GM23338 (cell line): Measurements from ENCODE around the gene TAF1L. TPM values are rescaled to one million over a fixed set of nuclear protein-coding genes. Genes with fewer than 3 reads are reported as not detected.
"Not testable (repeated sequence)": the region's sequence is repeated elsewhere in the genome, so short reads cannot be mapped to it uniquely, and the experiment has no call there.

Source experiments
- ATAC-seq: fragments of 200-7000 bp; cut with Tn5 transposase; 3 replicates; pipeline ENCODE4 v1.9.1; 2020
- DNase-seq: peaks from one replicate; pipeline ENCODE4 v3.0.0-alpha.2; 2015; ENCODE audit warnings: low spot score
- H2AFZ ChIP-seq: fragments of 200-600 bp; sonication (generic); 2 replicates; pipeline ENCODE4 v1.8.0; 2016; ENCODE audit warnings: antibody characterized with exemption, mild to moderate bottlenecking, moderate library complexity
- H3F3A ChIP-seq: fragments of 200-600 bp; sonication (generic); replicated peaks from 2 replicates; pipeline ENCODE4 v1.8.0; 2017; ENCODE audit warnings: antibody characterized with exemption, mixed run types, low read depth
- H3K27ac ChIP-seq: fragments of 200-600 bp; sonication (generic); 2 replicates; pipeline ENCODE4 v1.6.1; 2016; ENCODE audit warnings: low read depth
- H3K27me3 ChIP-seq: fragments of 200-600 bp; sonication (generic); 2 replicates; pipeline ENCODE4 v1.8.0; 2016; ENCODE audit warnings: mild to moderate bottlenecking, mixed run types, moderate library complexity; ENCODE audit not compliant: insufficient read depth
- H3K36me3 ChIP-seq: fragments of 200-600 bp; sonication (generic); 2 replicates; pipeline ENCODE4 v1.8.0; 2016; ENCODE audit warnings: mild to moderate bottlenecking; ENCODE audit not compliant: insufficient read depth
- H3K4me1 ChIP-seq: fragments of 200-600 bp; sonication (generic); 2 replicates; pipeline ENCODE4 v1.8.0; 2016; ENCODE audit warnings: mild to moderate bottlenecking, moderate library complexity; ENCODE audit not compliant: insufficient read depth
- H3K4me2 ChIP-seq: fragments of 200-600 bp; sonication (generic); 2 replicates; pipeline ENCODE4 v1.7.1; 2017; ENCODE audit warnings: mixed run types
- H3K4me3 ChIP-seq: fragments of 200-600 bp; sonication (generic); 2 replicates; pipeline ENCODE4 v1.6.1; 2016; ENCODE audit warnings: mixed run types
- H3K79me2 ChIP-seq: fragments of 200-600 bp; sonication (generic); replicated peaks from 2 replicates; pipeline ENCODE4 v1.8.0; 2017; ENCODE audit warnings: mild to moderate bottlenecking; ENCODE audit not compliant: insufficient read depth
- H3K9me2 ChIP-seq: fragments of 200-600 bp; sonication (generic); 2 replicates; pipeline ENCODE4 v1.8.0; 2017; ENCODE audit not compliant: insufficient read depth
- H4K20me1 ChIP-seq: fragments of 200-600 bp; sonication (generic); replicated peaks from 2 replicates; pipeline ENCODE4 v1.8.0; 2017; ENCODE audit warnings: mild to moderate bottlenecking; ENCODE audit not compliant: insufficient read depth
- H3K27ac Mint-ChIP-seq: 2 replicates; pipeline ENCODE4 v1.8.0; 2020; ENCODE audit warnings: inconsistent platforms, mild to moderate bottlenecking, moderate library complexity, mixed read lengths
- H3K27me3 Mint-ChIP-seq: 3 replicates; pipeline ENCODE4 v1.8.0; 2022; ENCODE audit warnings: low read depth, mild to moderate bottlenecking, moderate library complexity, mixed read lengths, inconsistent platforms; ENCODE audit not compliant: insufficient read depth, poor library complexity
- H3K36me3 Mint-ChIP-seq: 3 replicates; pipeline ENCODE4 v1.8.0; 2021; ENCODE audit warnings: low read depth, mild to moderate bottlenecking, inconsistent platforms, moderate library complexity, mixed read lengths
- H3K4me1 Mint-ChIP-seq: 3 replicates; pipeline ENCODE4 v1.8.0; 2020; ENCODE audit warnings: mild to moderate bottlenecking, inconsistent platforms, mixed read lengths
- H3K4me3 Mint-ChIP-seq: 3 replicates; pipeline ENCODE4 v1.8.0; 2021; ENCODE audit warnings: moderate library complexity, mild to moderate bottlenecking, inconsistent platforms, mixed read lengths
- H3K9me3 Mint-ChIP-seq: 3 replicates; pipeline ENCODE4 v1.8.0; 2020; ENCODE audit warnings: moderate library complexity, mild to moderate bottlenecking, inconsistent platforms, mixed read lengths
- CTCF ChIP-seq, 2 experiments: fragments of 200-600 bp in 1 of 2; sonication (generic) in 1 of 2; conservative IDR thresholded peaks; 2 replicates each; pipeline versions ENCODE4 v1.5.1 to v1.6.1; 2016 to 2017; ENCODE audit warnings: antibody characterized with exemption in 2 of 2, low read depth in 2 of 2, mild to moderate bottlenecking in 2 of 2, moderate library complexity in 1 of 2
- ETS1 ChIP-seq: IDR thresholded peaks from 2 replicates; pipeline ENCODE4 v1.6.1; 2016; ENCODE audit warnings: antibody characterized with exemption
- EZH2phosphoT487 ChIP-seq: fragments of 200-600 bp; sonication (generic); IDR thresholded peaks from one replicate; pipeline ENCODE4 v1.8.1; 2018; ENCODE audit warnings: antibody characterized with exemption; ENCODE audit not compliant: unreplicated experiment
- JUNB ChIP-seq: IDR thresholded peaks from one replicate; pipeline ENCODE4 v1.6.1; 2016; ENCODE audit warnings: antibody characterized with exemption; ENCODE audit not compliant: unreplicated experiment
- NANOG ChIP-seq: IDR thresholded peaks from 2 replicates; pipeline ENCODE4 v1.6.1; 2016; ENCODE audit warnings: antibody characterized with exemption, borderline replicate concordance
- POLR2AphosphoS5 ChIP-seq: IDR thresholded peaks from 2 replicates; pipeline ENCODE4 v1.6.1; 2016; ENCODE audit warnings: antibody characterized with exemption, low read depth
- REST ChIP-seq: IDR thresholded peaks from one replicate; pipeline ENCODE4 v1.6.1; 2018; ENCODE audit warnings: antibody characterized with exemption; ENCODE audit not compliant: unreplicated experiment
- STAT1 ChIP-seq: IDR thresholded peaks from one replicate; pipeline ENCODE4 v1.6.1; 2016; ENCODE audit warnings: antibody characterized with exemption; ENCODE audit not compliant: unreplicated experiment
- ZNF331 ChIP-seq: fragments of 250-450 bp; sonication (Bioruptor Pico); IDR thresholded peaks from 2 replicates; pipeline ENCODE4 v1.5.0; 2020; ENCODE audit warnings: low read depth, mild to moderate bottlenecking, moderate library complexity
- polyA plus RNA-seq: library from polyadenylated mRNA; unstranded; fragments of >200 nt; fragmentation: Nextera tagmentation; extraction: Ambion mirVana; gene quantifications from 2 replicates; pipeline ENCODE4 v1.2.1, GENCODE V29; 2016
- total RNA-seq: library from RNA; depleted of rRNA; stranded (reverse); fragments of >200 nt; shearing (Covaris generic); gene quantifications from 2 replicates; pipeline ENCODE4 v1.2.3, GENCODE V29; 2014

The TAF1L gene
- total and polyA plus RNA-seq, 2 experiments from 2014 or later = 0.07 TPM; not detected in 1

DNA sequence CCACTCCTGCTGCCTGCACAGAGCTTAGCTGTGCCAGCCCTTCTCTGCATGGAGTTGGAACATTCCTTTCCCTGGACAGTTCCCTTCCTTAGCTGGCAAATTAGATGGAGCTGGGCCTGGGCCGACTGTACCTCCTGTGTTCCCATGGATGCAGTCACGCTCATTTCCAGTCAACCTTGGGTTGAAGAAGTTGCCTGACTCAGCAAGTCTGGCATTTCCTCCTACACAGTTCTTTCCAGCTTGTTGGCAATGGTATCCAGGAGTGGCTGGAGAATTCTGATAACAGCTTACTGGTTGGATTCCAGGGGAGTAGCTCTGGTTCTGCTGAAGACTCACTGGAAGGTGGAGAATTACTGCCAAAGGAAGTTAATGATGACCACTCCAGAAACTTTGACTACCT is 9.2 kb upstream of the TAF1L start:
- Histone ChIP-seq H3K4me1 (no peaks in the 10 kb centered on the region), H3K27ac (no peak overlapping the region), H3K9me2 (peaks cover 7% of the 10 kb centered on the region; the same call in 1 of the 2 replicates), H4K20me1 (no peaks in the 10 kb centered on the region), H3F3A (no peaks in the 10 kb centered on the region), H2AFZ (no peak overlapping the region), H3K79me2 (no peaks in the 10 kb centered on the region), H3K4me3 (no peak overlapping the region), H3K4me2 (no peak overlapping the region), H3K27me3 (no peaks in the 10 kb centered on the region), H3K36me3 (no peaks in the 10 kb centered on the region)
- Mint-ChIP-seq H3K27me3 (no peaks in the 10 kb centered on the region), H3K36me3 (no peaks in the 10 kb centered on the region), H3K4me3 (no peak overlapping the region), H3K9me3 (no peaks in the 10 kb centered on the region; the same call in 2 of the 3 replicates), H3K27ac (no peak overlapping the region), H3K4me1 (no peaks in the 10 kb centered on the region)
- ATAC-seq (no peak), DNase-seq (no peak)
- TF ChIP-seq ETS1 (no peak), JUNB (no peak)

DNA sequence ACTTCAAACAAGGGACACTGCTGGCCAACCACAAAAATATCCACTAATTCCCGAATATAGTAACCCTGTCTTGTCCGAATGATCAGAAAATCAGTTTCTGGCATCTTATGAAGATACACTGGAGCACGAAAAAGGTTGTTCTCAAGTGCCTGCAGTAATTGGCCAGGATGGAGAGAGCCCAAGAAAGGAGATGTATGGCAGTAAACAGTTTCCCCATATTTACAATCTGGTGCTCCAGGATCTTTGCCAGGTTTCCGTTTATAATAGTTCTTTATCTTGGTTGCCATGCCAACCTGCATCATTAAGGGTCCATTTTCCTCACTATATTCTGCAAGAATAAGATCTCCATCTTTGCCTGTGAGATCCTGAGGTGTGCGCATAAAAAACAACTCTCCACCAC is 2.3 kb downstream of the TAF1L start:
- H3K79me2 ChIP-seq, H3K4me1 Mint-ChIP-seq, H2AFZ ChIP-seq, H3K4me1 ChIP-seq, H3K4me3 ChIP-seq, H3K9me3 Mint-ChIP-seq, H3K9me2 ChIP-seq, H3K27ac Mint-ChIP-seq, ATAC-seq, H3K27me3 ChIP-seq, H3K36me3 ChIP-seq, H3K27ac ChIP-seq, DNase-seq, H3K4me2 ChIP-seq, H3K4me3 Mint-ChIP-seq, H3K36me3 Mint-ChIP-seq, H4K20me1 ChIP-seq, H3K27me3 Mint-ChIP-seq, H3F3A ChIP-seq: not testable (repeated sequence)

DNA sequence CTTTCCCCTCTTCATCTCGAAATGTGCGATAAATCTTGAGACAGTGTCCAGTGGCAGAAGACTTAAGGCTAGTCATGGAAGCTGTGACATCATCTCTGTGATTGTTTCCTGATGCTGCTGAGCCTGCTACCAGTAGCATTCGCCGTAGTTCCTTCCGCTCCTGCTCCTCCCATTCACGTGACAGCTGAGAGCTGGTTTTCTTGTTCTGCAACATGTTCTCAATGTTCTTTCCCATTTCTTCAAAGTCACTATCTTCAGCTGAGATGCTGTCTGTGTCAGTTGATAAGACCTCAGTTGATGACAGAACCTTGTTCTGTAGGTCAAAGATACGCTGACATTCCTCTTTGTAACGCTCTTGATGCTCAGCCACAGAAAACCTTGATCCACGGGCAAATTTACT is 3.5 kb downstream of the TAF1L start:
- Histone ChIP-seq H4K20me1 (no peaks in the 10 kb centered on the region), H3K27ac (no peak overlapping the region), H3K4me2 (no peak overlapping the region), H3K27me3 (no peaks in the 10 kb centered on the region), H3K4me3 (no peak overlapping the region), H3K36me3 (no peaks in the 10 kb centered on the region), H2AFZ (no peak overlapping the region), H3F3A (no peaks in the 10 kb centered on the region), H3K4me1 (no peaks in the 10 kb centered on the region), H3K79me2 (no peaks in the 10 kb centered on the region), H3K9me2 (no peaks in the 10 kb centered on the region)
- no peaks in the 10 kb centered on the region for H3K4me1 Mint-ChIP-seq
- ATAC-seq (no peak), DNase-seq (no peak)
- no peak overlapping the region for H3K27ac Mint-ChIP-seq
- no peaks in the 10 kb centered on the region for H3K36me3 Mint-ChIP-seq
- no peak overlapping the region for H3K4me3 Mint-ChIP-seq
- H3K9me3 Mint-ChIP-seq = peaks cover 3% of the 10 kb centered on the region; the same call in 1 of the 3 replicates
- TF ChIP-seq NANOG (no peak), ZNF331 (CRISPR knock-in tag) (no peak), POLR2AphosphoS5 (no peak), EZH2phosphoT487 (no peak), REST (no peak), STAT1 (no peak), CTCF (conservative IDR thresholded peaks at IDR 0.05; ENCODE audit: low read depth in 2 of 2) (no peak)
- H3K27me3 Mint-ChIP-seq = peaks cover 2% of the 10 kb centered on the region
